GM12891 (cell line): ENCODE measurements around the gene DR1. TPM values are rescaled to one million over a fixed set of nuclear protein-coding genes. Genes with fewer than 3 reads are reported as not detected.

Experiments used
- DNase-seq: peaks from one replicate; pipeline ENCODE4 v3.0.0; 2011; ENCODE audit warnings: low spot score; ENCODE audit not compliant: insufficient read length
- FAIRE-seq: peaks from 2 replicates; lab custom pipeline; 2011; peaks lifted over from hg19 to GRCh38; lab: Jason Lieb, UNC
- PAX5 ChIP-seq: IDR thresholded peaks from 2 replicates; pipeline ENCODE4 v1.6.1; 2011; ENCODE audit warnings: low read length, moderate library complexity, mild to moderate bottlenecking; ENCODE audit not compliant: insufficient read depth, severe bottlenecking
- POLR2A ChIP-seq: IDR thresholded peaks from 2 replicates; pipeline ENCODE4 v1.6.1; 2011; ENCODE audit warnings: low read depth, low read length, control low read depth
- POLR2AphosphoS5 ChIP-seq: IDR thresholded peaks from 2 replicates; pipeline ENCODE4 v1.6.1; 2011; ENCODE audit warnings: low read depth, low read length, control low read depth
- POU2F2 ChIP-seq: IDR thresholded peaks from 2 replicates; pipeline ENCODE4 v1.6.1; 2011; ENCODE audit warnings: low read depth, mild to moderate bottlenecking, control low read depth, low read length, moderate library complexity
- SPI1 ChIP-seq: IDR thresholded peaks from 2 replicates; pipeline ENCODE4 v1.6.1; 2011; ENCODE audit warnings: low read depth, low read length, control low read depth
- TAF1 ChIP-seq: IDR thresholded peaks from 2 replicates; pipeline ENCODE4 v1.6.1; 2011; ENCODE audit warnings: low read depth, low read length, control low read depth
- polyA plus RNA-seq: library from polyadenylated mRNA; unstranded; fragments of >200 nt; gene quantifications from one replicate; pipeline ENCODE4 v1.2.1, GENCODE V29; 2012; ENCODE audit warnings: low read depth, missing spikeins, inconsistent platforms; ENCODE audit not compliant: missing spikeins

DR1 gene
- polyA plus RNA-seq, result 28.8 TPM

- FAIRE-seq (peak; percentile 97), DNase-seq (peak; percentile 84)
- TF ChIP-seq SPI1, result 0 out of 2 replicates have a peak, but pooled peaks have one; percentile 25
- TF ChIP-seq TAF1, result peak; percentile 88
- TF ChIP-seq POU2F2, result peak; percentile 39; the same call in 1 of the 2 replicates
- peak; percentile 89 for TF ChIP-seq POLR2A
- TF ChIP-seq PAX5, result no peak
- TF ChIP-seq POLR2AphosphoS5, result peak; percentile 92
Observed at GRCh38 chr1:93345633-93346420, at the start of gene DR1. DR1 (plus strand) TSS chr1:93345907; CDS start chr1:93346646, 739 bp downstream.

- DNase-seq (no peak), FAIRE-seq (no peak)
- no peak for TF ChIP-seq POU2F2
- no peak for TF ChIP-seq TAF1
- TF ChIP-seq POLR2A, result no peak
- TF ChIP-seq POLR2AphosphoS5, result no peak
- TF ChIP-seq PAX5, result no peak
- no peak for TF ChIP-seq SPI1
Observed at GRCh38 chr1:93296555-93297154, 49.1 kb upstream of the DR1 start.

- no peak for DNase-seq
- no peak for TF ChIP-seq POLR2A
- no peak for TF ChIP-seq SPI1
- FAIRE-seq, result no peak
Observed at GRCh38 chr1:93301131-93301530, 44.6 kb upstream of the DR1 start.

GRCh38 chr1:93302078-93302477 lies 43.6 kb upstream of the DR1 start:
- DNase-seq (no peak), FAIRE-seq (no peak)
- TF ChIP-seq SPI1 (no peak), POLR2A (no peak), TAF1 (no peak), POU2F2 (no peak), PAX5 (no peak), POLR2AphosphoS5 (no peak)

GRCh38 chr1:93304716-93305138 lies 41.0 kb upstream of the DR1 start:
- TF ChIP-seq SPI1 (no peak), PAX5 (no peak), POU2F2 (no peak), POLR2A (no peak), TAF1 (no peak), POLR2AphosphoS5 (no peak)
- peak; percentile 94 for FAIRE-seq
- DNase-seq, result no peak

- TF ChIP-seq SPI1, result no peak
- TF ChIP-seq TAF1, result no peak
- TF ChIP-seq POU2F2, result no peak
- no peak for TF ChIP-seq POLR2AphosphoS5
- TF ChIP-seq PAX5, result no peak
- TF ChIP-seq POLR2A, result no peak
- FAIRE-seq, result no peak
Observed at GRCh38 chr1:93306920-93307319, 38.8 kb upstream of the DR1 start.

GRCh38 chr1:93313026-93313425 lies 32.7 kb upstream of the DR1 start:
- FAIRE-seq, result no peak
- TF ChIP-seq POU2F2, result no peak
- TF ChIP-seq POLR2A, result no peak
- DNase-seq, result no peak

More at GRCh38 chr1:93306920-93307319, 38.8 kb upstream of the DR1 start:
- no peak for DNase-seq

- no peak for TF ChIP-seq POLR2AphosphoS5
- TF ChIP-seq PAX5, result no peak
- TF ChIP-seq POLR2A, result no peak
- TF ChIP-seq POU2F2, result no peak
- no peak for TF ChIP-seq SPI1
- TF ChIP-seq TAF1, result no peak
- DNase-seq (no peak), FAIRE-seq (no peak)
Observed at GRCh38 chr1:93317207-93317606, 28.5 kb upstream of the DR1 start.

- no peak for DNase-seq
- TF ChIP-seq POLR2A (no peak), POU2F2 (no peak), TAF1 (no peak), POLR2AphosphoS5 (no peak), PAX5 (no peak), SPI1 (no peak)
- no peak for FAIRE-seq
Observed at GRCh38 chr1:93317943-93318342, 27.8 kb upstream of the DR1 start.
